Measurements from ENCODE around the gene RS1. TPM values are rescaled to one million over a fixed set of nuclear protein-coding genes. Genes with fewer than 3 reads are reported as not detected.

The RS1 gene
- total RNA-seq, 1 donor = not detected

DNA sequence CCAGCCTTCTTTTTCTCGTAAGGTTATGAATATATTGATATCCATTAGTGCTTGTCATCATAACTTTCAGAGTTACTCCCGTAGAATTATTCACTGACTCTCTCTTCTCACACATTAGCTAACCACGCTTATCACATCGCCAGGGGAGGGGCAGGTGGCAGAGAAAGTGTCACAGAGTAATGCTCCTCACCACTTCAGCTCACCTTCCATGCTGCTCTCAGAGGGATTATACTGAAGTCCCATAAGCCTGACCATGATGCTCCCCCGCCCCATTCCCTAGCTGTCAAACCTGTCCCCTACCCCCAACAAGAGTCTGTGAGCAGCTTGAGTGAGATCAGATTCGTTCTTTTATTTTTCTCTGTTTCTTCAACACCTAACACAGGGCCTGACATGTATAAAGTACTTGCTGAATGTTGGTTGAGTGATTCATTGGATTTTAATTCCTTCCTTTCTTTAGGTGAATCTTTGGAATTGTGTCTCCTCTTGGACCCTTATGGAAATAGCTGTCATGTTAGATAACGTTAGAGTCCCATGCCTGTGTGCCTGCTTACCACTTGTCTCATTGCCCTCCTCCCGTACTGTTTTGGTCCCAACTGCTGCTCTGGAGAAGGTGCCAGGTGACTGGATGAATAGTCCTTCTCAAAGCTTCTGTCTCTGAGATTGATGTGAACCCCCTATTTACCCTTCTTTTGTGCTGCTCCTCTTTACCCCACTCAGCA, 55.1 kb downstream of the RS1 start:
- no peak overlapping the region for H3K4me3 ChIP-seq (ENCODE audit: low read depth, low read length)
- TF ChIP-seq, protein P1, sequence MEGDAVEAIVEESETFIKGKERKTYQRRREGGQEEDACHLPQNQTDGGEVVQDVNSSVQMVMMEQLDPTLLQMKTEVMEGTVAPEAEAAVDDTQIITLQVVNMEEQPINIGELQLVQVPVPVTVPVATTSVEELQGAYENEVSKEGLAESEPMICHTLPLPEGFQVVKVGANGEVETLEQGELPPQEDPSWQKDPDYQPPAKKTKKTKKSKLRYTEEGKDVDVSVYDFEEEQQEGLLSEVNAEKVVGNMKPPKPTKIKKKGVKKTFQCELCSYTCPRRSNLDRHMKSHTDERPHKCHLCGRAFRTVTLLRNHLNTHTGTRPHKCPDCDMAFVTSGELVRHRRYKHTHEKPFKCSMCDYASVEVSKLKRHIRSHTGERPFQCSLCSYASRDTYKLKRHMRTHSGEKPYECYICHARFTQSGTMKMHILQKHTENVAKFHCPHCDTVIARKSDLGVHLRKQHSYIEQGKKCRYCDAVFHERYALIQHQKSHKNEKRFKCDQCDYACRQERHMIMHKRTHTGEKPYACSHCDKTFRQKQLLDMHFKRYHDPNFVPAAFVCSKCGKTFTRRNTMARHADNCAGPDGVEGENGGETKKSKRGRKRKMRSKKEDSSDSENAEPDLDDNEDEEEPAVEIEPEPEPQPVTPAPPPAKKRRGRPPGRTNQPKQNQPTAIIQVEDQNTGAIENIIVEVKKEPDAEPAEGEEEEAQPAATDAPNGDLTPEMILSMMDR (IDR thresholded peaks at IDR 0.05; ENCODE audit: insufficient read depth, low read depth, low read length) = no peak

DNA sequence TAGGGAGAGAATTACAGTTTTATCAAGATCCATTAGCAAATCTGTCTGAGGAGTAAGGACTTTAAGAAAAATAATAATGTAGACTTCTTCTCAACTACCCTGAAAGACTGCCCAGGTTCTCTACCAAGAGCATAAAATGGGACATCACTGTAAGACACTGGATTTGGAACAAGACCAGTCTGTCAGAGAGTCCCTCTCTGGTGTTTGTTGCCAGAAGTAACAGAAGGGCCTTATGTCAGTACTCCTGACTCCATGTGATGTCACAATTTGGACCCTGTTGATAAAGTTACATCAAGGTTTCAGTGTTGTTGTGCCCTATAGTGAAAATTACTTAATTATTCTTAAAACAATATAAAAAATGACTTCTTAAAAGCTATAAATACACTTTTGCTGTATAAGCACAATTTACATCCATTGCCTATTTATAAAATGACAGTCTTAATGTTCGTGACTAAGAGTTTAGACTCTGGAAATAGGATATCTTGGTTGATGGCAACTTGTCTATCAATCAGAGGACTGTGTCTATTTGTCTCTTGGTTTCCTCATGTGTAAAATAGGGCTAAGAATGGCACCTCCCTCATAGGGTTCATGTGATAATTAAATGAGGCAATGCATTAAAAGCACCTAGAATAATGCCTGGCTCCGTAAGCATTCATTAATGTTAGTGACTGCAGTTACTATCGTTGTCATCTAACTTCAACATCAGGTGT, 57.8 kb downstream of the RS1 start:
- TF ChIP-seq, protein P1 (IDR thresholded peaks at IDR 0.05; ENCODE audit: insufficient read depth, low read depth, low read length) = no peak
- no peak overlapping the region for H3K4me3 ChIP-seq (ENCODE audit: low read depth, low read length)
- no peak for DNase-seq (ENCODE audit: low read depth)

More for the DNA sequence above, 55.1 kb downstream of the RS1 start:
- no peak for DNase-seq (ENCODE audit: low read depth)

DNA sequence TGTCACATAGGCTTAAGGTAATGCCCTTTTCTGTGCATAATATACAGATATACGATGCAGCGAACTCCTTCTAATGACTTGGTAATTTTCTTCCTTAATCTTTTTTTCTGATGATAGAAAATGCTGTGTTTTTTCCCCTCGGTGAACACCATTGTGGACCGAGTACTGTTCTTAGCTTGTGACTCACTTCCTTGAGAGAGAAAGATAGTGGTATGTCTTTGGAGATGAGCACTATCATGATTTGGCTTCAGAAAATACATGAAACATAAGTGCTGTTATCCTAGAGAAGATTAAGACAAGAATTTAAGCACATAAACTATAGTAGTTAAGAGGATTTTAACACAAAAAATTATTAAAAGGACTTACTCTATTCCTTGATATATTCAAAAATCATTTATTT, 63.9 kb downstream of the RS1 start:
- no peak for DNase-seq (ENCODE audit: low read depth)
- no peak overlapping the region for H3K4me3 ChIP-seq (ENCODE audit: low read depth, low read length)
- TF ChIP-seq, protein P1 (IDR thresholded peaks at IDR 0.05; ENCODE audit: insufficient read depth, low read depth, low read length) = no peak

- DNase-seq (ENCODE audit: low read depth) = peak; percentile 16
- TF ChIP-seq, protein P1 (IDR thresholded peaks at IDR 0.05; ENCODE audit: insufficient read depth, low read depth, low read length) = no peak
These were observed 73.5 kb downstream of the RS1 start for GRCh38 chrX:18598413-18598812.

DNA sequence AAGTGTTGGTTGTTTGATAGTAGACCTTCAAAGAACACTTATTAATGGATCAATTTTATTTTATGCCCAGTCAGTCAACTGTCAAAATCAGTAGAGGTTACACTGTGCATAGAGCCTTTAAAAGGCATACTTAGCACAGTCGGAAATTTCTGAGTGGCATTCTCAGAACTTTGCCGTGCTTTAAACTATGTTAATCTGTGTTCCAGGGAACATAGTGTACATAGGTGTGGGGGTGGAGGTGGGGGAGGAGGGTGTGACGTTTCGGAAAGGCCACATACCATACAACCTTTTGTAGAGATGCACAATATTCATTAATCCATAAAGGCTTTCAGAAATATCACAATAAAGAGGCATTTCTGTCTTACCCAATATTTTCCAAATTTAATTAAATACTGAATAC, 75.8 kb downstream of the RS1 start:
- no peak for DNase-seq (ENCODE audit: low read depth)
- no peak overlapping the region for H3K4me3 ChIP-seq (ENCODE audit: low read depth, low read length)
- TF ChIP-seq, protein P1 (IDR thresholded peaks at IDR 0.05; ENCODE audit: insufficient read depth, low read depth, low read length) = no peak

More at GRCh38 chrX:18598413-18598812, 73.5 kb downstream of the RS1 start:
- no peak overlapping the region for H3K4me3 ChIP-seq (ENCODE audit: low read depth, low read length)

- no peak overlapping the region for H3K4me3 ChIP-seq (ENCODE audit: low read depth, low read length)
- DNase-seq (ENCODE audit: low read depth) = no peak
- TF ChIP-seq, protein P1 (IDR thresholded peaks at IDR 0.05; ENCODE audit: insufficient read depth, low read depth, low read length) = no peak
These were observed 77.8 kb downstream of the RS1 start for GRCh38 chrX:18594079-18594478.

Measured in fibroblast of villous mesenchyme (primary cell).